GM18907 (cell line): ENCODE results near the gene COL2A1.

ENCODE experiments used
- ATAC-seq: cut with Tn5 transposase; IDR thresholded peaks from one replicate; pipeline ENCODE4 v1.9.1; 2021; ENCODE audit warnings: mild to moderate bottlenecking, moderate library complexity; ENCODE audit not compliant: unreplicated experiment

Gene COL2A1

GRCh38 chr12:48004053-48004941 is at the start of gene COL2A1:
Gene COL2A1, minus strand, starts transcription at chr12:48004476. Its CDS starts 155 bp downstream, at chr12:48004321.
- no peak for ATAC-seq

GRCh38 chr12:48053883-48054282 is 49.6 kb upstream of the COL2A1 start:
- ATAC-seq: no peak

GRCh38 chr12:48053122-48053521 is 48.8 kb upstream of the COL2A1 start:
- ATAC-seq: no peak

- ATAC-seq: no peak
These were observed 47.4 kb upstream of the COL2A1 start for GRCh38 chr12:48051681-48052080.

- no peak for ATAC-seq
These were observed 45.9 kb upstream of the COL2A1 start for GRCh38 chr12:48050174-48050573.

- no peak for ATAC-seq
These were observed 41.8 kb upstream of the COL2A1 start for GRCh38 chr12:48045965-48046518.

GRCh38 chr12:48045061-48045846 is 41.0 kb upstream of the COL2A1 start:
- ATAC-seq: no peak

GRCh38 chr12:48044396-48044795 is 40.1 kb upstream of the COL2A1 start:
- ATAC-seq: no peak

GRCh38 chr12:48043771-48044170 is 39.5 kb upstream of the COL2A1 start:
- ATAC-seq: no peak

- ATAC-seq: no peak
These were observed 37.5 kb upstream of the COL2A1 start for GRCh38 chr12:48041591-48042423.

- ATAC-seq: no peak
These were observed 36.1 kb upstream of the COL2A1 start for GRCh38 chr12:48040354-48040753.

- no peak for ATAC-seq
These were observed 34.9 kb upstream of the COL2A1 start for GRCh38 chr12:48039151-48039550.

GRCh38 chr12:48038085-48038484 is 33.8 kb upstream of the COL2A1 start:
- no peak for ATAC-seq

GRCh38 chr12:48037267-48037915 is 33.1 kb upstream of the COL2A1 start:
- ATAC-seq: no peak

- no peak for ATAC-seq
These were observed 32.5 kb upstream of the COL2A1 start for GRCh38 chr12:48036818-48037217.

GRCh38 chr12:48034835-48035805 is 30.8 kb upstream of the COL2A1 start:
- no peak for ATAC-seq

- no peak for ATAC-seq
These were observed 29.2 kb upstream of the COL2A1 start for GRCh38 chr12:48033451-48033850.

- no peak for ATAC-seq
These were observed 28.3 kb upstream of the COL2A1 start for GRCh38 chr12:48032597-48032996.
